C1 segment of cervical spinal cord (tissue), 14 donors: ENCODE data around the gene RNF2.
"Not testable (repeated sequence)": the region's sequence is repeated elsewhere in the genome, so short reads cannot be mapped to it uniquely, and the experiment has no call there.

Experiments used
- DNase-seq, 14 donors: peaks; one replicate each; lab custom pipeline; 2025; lab: John Stamatoyannopoulos, UW

RNF2 gene

DNA sequence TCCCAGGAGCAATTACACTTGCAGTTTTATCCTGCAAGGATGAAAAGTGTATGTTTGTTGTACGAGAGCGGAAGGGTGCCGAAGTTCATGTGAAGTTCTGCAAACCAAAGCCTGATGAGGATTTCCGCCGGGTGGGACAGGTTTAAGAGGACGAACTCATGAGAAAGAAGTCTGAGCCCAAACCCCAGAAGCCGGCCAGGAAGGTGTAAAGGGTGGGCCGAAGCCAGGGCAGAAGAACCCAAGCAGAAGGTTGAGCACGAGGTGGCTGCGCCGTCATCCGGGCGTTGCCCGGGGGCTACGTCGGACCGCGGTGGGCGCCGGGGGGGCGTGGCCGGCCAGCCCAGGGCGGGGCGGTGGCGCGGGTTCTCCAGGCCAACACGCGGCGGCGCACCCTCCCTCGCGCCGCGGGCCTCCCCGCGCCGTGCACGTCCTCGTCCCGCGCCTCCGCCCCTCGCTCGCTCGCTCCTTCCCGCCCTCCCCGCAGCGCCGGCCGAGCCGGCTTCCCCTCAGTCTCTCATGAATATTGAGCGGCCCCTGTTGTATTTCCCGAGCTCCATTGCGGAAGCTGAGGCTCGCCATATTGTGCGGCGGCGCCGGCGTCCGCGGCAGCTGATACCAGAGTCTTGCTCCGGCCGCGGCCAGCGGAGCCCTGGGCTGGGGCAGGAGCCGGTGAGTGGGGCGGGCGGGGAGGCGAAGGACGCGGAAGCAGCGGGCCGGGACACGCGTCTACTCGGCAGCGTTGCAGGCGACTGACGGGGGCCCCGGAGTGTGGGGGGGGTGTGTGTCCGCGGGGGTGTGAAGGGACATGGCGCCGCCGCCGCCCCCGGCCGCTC lies at the start of gene RNF2:
Gene RNF2, plus strand, starts transcription at position 578 of the 833 bp plus-strand sequence. CDS start 41,996 bp downstream, outside the sequence.
- peak in 13 of 14 donors; percentile 24 to 82 (median 73) for DNase-seq

DNA sequence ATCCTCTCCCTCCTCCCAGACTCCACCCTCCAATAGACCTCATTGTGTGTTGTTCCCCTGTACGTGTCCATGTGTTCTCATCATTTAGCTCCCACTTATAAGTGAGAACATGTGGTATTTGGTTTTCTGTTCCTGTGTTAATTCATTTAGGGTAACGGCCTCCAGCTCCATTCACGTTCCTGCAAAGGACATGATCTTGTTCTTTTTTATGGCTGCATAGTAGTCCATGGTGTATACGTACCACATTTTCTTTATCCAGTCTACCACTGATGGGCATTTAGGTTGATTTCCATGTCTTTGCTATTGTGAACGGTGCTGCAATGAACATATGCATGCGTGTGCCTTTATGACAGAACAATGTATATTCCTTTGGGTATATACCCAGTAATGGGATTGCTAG lies 45.4 kb upstream of the RNF2 start:
- not testable (repeated sequence) for DNase-seq

DNA sequence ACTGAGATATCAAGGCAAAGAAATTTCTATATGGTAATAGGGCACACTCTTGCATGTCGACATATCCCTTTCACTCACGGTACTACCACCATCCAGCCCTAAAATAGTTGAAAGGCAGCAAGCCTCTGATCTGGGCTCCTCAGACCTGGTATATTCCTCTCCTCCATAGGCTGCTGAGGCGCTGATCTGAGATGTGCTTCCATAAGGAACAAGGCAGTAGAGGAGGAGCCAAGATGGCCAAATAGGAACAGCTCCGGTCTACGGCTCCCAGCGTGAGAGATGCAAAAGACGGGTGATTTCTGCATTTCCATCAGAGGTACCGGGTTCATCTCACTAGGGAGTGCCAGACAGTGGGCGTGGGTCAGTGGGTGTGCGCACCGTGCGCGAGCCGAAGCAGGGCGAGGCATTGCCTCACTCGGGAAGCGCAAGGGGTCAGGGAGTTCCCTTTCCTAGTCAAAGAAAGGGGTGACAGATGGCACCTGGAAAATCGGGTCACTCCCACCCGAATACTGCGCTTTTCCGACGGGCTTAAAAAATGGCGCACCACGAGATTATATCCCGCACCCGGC lies 44.0 kb upstream of the RNF2 start:
- not testable (repeated sequence) for DNase-seq

DNA sequence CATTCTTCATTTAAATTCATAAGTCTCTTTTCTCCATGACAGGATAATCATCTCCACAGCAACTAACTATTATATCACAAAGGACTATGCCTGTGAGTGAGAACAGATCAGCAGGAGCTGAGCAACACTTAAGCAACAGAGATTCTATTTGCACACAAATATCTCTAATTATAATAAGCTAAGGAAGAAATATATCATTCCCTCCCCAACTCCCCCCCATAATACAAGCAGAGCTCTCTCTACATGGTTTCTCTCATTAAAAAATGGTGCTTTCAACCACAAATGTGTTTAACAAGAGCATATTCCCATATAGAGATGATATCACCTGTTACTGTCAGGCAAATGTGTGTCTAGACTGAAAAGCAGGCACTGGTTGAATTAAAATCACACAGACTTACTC lies 36.5 kb upstream of the RNF2 start:
- no peak for DNase-seq

DNA sequence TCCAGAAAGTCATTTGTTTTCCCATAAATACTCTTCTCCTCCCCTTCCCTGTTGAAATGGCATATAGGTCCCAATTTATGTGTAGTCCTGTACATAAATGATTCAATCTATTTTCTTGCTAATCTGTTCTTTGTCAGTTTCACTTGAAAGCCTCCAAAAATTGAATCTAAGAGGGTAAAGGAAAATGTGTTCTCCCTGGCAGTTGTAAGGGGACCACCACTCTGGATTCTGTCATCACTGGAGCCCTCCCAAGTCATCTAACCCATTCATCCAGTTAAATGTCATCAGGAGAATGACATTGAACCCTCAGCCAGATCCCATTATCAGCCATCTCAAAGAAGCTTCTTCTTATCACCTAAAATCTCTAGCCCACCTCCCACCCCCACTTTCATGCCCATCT lies 35.0 kb upstream of the RNF2 start:
- DNase-seq = no peak

DNA sequence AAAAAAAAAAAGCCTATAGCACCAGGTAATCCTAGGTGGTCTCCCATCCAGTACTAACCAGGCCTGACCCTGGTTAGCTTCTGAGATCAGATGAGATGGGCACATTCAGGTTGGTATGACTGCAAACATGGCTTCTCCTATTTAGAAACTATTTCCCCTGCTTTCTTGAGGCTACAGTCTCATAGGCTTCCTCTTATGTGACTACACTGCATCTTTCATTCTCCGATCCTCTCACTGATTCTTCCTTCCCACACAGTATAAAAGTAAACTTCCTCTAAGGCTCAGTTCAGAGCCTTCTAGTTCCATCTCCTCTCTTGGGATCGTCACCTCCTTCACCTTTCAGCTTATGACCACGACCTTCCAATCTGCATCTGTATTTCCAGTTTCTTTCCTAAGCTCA lies 30.4 kb upstream of the RNF2 start:
- no peak for DNase-seq

DNA sequence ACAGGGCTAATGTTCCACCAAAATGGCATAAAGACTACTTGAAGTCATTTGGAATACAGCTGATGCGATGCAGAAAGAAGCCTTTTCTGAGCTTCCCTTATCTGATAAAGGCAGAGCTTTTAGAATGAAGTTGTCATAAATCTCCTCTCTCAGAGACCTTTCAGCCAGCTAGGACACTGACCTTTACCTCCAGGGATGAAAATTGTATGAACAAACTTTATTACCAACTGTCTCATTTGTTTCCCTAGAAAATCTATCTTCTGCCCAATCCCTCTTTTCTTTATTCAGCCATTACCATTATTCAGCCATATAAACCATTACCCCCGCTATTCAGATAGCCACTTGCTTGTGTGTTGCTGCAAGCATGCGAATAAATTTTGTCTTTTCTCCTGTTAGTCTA lies 29.7 kb upstream of the RNF2 start:
- no peak for DNase-seq

DNA sequence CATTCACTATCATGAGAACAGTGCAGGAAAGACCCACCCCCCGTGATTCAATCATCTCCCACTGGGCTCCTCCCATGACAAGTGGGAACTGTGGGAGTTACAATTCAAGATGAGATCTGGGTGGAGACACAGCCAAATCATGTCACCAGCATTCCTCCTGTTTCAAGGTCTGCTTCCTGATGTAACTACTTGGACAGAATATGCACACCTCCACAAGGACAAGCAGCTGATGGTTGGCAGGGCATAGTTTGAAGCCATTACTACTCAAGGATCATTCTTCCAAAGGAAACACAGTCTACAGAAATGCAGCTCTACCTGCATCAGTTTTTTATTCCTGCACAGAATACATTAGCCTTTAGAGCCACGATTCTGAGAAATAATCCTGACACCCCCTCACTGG lies 28.5 kb upstream of the RNF2 start:
- DNase-seq = no peak

DNA sequence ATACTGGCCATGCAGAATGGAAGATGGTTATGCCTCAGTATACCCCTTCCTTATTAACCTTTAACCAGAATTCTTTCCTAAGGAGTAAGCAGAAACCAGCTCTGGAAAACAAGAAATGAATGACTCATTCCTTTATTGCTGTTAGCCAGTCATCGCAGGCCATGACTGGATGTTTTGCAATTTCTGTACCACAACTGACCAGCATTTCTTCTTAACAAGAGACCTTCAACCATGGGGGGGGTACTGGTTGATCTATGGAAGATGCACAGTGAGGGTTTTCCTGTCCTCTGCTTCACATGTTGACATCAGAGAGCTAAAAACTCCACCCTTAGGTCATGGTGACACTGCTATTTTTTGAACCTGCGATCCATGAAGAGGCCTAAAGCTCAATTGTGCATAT lies 28.0 kb upstream of the RNF2 start:
- DNase-seq = no peak

DNA sequence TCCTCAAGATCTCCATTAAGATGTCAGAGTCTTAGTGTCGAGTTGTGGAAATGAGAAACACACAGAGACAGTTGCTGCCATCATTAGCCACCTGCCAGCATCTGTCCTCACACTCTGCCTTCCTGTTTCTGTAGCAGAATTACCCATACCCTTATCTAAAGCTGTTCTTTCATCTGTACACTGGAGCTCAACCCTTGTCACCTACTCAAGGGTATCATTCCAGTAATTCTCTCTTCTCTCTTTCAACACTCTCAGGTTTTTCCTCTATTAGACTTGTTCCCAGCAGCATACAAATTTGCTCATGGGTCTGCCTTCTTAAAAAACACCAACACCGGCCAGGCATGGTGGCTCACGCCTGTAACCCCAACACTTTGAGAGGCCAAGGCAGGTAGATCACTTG lies 27.4 kb upstream of the RNF2 start:
- no peak for DNase-seq

DNA sequence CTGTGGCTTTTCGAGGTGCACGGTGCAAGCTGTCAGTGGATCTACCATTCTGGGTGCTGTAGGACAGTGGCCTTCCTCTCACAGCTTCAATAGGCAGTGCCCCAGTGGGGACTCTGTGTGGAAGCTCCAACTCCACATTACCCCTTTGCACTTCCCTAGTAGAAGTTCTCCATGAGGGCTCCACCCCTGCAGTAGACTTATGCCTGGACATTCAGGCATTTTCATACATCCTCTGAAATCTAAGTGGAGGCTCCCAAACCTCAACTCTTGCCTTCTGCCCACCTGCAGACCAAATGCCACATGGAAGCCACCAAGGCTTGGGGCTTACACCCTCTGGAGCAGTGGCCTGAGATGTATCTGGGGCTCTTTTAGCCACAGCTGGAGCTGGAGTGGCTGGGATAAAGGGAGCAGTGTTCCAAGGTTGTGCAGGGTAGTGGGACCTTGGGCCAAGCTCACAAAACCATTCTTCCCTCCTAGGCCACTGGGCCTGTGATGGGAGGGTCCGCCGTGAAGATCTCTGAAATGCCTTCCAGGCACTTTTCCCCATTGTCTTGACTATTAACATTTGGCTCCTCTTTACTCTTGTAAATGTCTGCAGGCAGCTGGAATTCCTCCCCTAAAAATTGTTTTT lies 18.0 kb upstream of the RNF2 start:
- DNase-seq = no peak

DNA sequence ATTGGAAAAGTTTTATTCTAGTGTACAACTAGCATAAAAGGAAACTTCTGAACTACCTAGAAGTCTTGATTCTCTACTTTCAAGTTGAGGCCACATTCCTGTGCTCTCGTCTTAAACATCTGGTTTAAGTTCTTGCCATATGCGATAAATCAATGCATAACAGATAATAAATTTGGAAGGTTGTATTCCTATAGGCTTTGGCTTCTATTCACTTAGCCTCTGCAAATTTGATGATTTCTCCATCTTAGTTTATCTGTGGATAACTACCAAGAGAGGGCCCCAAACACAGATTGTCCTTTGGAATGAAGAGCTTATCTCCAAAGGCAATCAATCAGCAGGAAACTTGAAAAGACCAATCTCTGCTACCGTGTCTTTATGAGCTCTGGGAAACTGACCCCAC lies 11.7 kb upstream of the RNF2 start:
- DNase-seq = no peak

DNA sequence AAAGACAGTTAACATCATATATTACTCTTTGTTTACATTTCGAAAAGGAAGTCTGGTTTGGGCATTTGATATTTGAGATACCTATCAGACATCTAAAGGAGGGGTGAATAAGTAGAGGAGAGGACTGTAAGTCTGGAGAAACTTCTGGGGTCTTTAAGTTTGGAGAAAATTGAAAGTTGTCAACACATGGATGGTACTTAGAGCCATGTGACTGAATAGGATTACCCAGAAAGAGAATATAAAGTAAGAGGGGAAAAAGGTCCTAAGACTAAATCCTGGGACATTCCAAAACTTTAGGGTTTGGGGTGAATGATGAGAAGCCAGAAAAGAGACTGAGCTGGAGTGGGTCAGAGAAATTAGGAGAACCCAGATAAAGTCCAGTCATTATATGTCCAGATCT lies 10.1 kb upstream of the RNF2 start:
- DNase-seq = no peak

DNA sequence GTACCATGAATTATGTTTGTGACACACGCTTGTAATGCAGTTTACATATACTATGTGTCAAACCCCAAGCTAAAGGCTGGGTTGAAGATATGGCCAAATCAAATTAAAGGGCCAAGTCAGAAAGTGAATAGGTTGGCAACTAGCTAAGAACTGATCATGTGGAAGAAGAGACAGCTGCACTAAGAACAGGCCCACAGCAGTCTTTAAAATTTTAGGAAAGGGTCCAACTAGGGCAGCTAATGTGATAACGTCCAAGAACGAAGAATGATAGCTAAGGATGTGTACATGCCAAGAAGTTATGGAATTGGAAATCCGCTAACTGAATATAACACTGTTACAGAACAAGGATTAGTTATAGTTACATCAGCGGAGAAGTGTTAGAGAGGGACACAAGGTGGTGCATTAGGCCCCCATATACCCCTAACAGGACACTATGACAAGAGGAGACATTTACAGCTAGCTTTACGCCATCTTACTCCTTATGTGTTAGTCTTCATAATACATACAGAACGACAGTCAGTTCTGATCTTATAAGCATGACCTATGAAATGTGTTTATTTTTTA lies 6.5 kb upstream of the RNF2 start:
- DNase-seq = no peak

DNA sequence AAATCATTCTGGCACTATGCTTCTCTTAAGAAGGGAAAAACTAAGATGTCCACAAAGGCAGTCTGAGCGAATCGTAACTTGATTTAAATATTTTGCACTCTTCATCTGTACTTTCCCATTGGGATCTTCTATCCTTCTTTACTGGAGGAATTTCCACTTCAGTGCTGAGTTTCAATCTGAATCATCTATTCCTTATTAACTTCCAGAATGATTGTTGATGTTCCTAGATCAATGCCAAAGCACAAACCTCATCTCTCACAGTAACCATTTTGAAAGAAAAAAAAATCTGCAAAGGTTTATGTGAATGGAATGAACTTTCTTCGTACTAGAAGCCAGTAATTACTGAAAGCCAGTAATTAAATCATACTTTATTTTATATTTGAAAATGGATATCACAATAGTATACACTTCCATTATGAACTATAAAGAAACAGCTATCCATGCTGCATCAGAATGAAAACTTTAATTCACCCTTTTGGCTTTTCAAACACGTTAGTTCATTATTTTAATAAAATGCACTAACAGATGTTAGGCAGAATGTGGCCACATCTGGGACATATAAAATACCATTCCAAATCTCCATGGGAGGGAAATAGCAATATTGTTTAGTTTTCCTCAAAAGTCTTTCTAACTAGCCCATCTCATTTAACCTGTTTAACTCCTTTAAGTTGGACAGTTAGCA lies 5.5 kb upstream of the RNF2 start:
- DNase-seq = no peak

DNA sequence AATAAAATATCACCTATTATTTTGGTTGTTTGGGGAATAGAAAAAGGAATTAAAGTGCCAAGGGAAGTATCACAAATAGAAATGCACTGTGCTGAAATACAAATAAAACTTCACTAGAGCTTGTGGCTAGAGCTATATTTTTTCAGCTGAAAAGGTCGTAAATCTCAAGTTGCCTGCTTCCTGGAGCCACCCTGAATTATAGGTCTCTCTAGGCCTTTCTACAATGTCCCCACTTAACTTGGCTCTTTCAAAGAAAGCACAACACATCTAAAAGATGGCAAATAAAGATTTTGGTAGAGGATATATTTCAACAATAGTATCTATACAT lies 5.0 kb upstream of the RNF2 start:
- DNase-seq = no peak

DNA sequence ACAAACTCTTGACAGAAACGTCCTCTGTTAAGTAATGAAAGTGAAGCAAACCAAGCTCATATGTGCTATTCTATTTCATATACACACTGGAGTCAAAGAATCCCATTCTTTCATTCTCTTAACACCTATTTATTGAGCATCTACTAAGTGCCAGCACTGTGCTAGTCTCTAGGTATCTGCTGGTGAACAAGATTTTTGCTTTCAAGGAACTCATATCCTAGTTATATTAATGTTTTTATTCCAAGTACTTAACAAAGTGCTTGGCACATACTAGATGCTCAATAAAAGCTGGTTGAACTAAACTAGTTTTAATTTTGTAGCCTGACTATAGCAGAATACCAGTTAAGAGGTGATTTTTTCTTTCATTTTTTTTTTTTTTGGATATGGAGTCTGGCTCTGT lies 3.6 kb upstream of the RNF2 start:
- no peak for DNase-seq

DNA sequence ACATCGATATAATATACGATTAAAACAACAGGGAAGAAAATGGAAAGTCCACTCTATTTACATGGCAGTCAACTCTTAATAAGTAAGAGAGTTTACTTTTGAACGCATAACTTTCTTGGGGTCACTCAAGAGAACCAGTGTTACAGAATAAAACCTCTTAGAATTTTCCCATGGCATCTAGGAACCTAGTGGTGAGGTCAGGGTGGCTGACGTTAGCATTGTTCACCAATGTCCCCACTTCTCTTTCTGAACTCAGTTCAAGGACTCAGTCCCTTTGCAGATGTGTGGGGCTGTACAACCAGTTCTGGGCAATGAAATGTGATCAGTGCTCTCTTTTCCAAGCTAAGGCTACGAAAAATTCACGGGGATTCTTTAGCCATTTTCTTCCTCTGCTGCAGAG lies 2.6 kb upstream of the RNF2 start:
- no peak for DNase-seq

DNA sequence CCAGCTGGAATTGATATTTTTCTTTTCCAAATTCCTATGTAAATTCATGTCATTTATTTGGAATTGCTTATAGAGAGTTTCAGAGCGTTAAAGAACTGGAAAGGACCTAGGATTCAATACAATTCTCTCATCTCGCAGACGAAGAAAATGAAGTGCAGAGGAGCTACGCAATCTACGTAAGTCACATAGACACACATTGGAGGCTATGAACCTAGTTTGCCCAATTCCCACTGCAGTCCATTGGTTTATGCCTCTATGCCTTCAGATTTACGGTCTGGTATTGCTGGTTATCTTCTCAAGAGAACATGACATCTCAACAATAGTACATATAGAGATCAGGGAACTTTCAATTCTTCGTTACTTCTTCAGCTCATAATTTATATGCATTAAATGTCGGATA lies 971 bp upstream of the RNF2 start:
- peak in 1 of 14 donors; percentile 31 for DNase-seq

DNA sequence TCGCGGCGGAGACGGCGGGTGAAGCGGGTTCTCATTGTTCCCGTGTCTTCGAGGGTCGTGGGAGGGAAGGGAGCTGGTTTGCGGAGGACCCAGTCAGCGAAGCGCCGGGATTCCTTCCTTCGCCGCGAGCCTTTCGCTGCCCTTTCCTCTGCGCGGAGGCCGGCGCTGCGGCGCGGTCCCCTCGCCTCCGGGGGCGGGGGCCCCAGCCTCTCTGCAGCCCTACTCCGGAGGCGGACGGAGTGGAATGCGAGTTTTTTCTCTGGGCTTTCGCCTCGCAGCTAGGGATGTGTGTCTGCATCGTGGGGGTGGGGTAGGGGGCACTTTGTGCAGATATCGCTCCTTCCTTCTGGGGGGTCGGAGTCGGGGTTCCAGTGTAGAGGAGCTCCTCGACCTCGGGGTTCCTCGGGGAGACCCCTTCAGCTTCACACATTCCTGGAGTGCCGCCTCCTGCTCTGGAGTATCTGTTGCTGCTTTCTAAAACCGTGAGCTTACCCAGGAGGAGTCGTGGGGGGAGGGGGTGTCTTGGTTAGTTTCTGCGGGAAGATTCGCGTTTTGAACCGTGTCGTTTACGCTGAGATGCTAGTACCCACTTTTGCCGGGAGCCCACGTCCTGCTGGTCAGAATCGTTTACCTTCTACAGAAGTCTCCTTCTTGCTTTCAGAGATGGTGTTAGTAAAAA lies 595 bp downstream of the RNF2 start:
- DNase-seq = peak in 5 of 14 donors; percentile 17 to 55 (median 37)

DNA sequence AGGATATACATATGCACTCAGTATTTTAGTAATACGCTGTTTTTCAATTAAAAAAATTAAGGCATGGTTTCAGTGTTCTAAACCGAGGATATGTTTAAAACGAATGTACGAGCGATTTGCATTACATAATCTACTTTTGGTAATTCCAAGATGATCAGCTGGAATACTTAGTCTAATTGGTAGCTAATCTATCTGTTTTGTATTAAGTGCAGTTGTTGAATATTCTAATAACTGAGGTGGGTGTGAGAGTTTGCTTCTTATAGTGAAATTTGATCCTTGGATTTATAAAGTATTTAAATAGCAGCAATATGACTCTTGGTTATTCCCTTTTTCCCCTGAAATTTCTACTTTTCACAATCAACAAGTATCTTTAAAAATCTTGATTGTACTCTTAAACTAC lies 1.3 kb downstream of the RNF2 start:
- DNase-seq = no peak

DNA sequence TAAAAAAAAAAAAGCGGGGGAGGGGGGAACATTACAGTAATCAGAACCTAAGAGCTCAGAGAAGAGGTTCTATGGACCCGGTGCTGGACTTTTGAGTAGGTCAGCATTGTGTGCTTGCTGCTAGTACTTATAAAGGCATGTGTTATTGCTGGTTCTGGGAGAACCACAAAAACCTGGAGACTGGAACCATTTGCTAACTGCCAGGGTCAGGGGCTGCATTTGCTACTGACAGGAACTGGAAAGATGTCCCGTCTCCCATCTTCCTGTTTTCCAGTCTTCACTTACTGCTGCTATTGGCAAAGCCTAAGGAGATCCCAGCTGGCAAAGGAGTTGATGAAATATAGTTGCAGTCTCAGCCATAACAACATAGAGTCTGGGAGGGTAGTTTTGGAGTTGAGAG lies 4.3 kb downstream of the RNF2 start:
- DNase-seq = no peak
